Activated effector memory CD4-positive, alpha-beta T cell treated with anti-CD3 and anti-CD28 coated beads, Interleukin-2, amount 50 U/mL, for 16 hours (primary cell): ENCODE results near the gene ADNP2.

ENCODE experiments used
- DNase-seq: peaks from one replicate; pipeline ENCODE4 v3.0.0-alpha.2; 2020

Gene ADNP2

GRCh38 chr18:80106482-80107051 is 2.5 kb upstream of the ADNP2 start:
- DNase-seq = no peak

- no peak for DNase-seq
Measured at GRCh38 chr18:80107426-80107825, 1.6 kb upstream of the ADNP2 start.

GRCh38 chr18:80108121-80108536 is 933 bp upstream of the ADNP2 start:
- DNase-seq = peak; percentile 66

GRCh38 chr18:80109676-80110078 is 615 bp downstream of the ADNP2 start:
- no peak for DNase-seq

- no peak for DNase-seq
Measured at GRCh38 chr18:80112624-80113248, 3.7 kb downstream of the ADNP2 start.

- no peak for DNase-seq
Measured at GRCh38 chr18:80115035-80115434, 6.0 kb downstream of the ADNP2 start.

GRCh38 chr18:80119111-80119510 is 10.0 kb downstream of the ADNP2 start:
- DNase-seq = no peak

GRCh38 chr18:80120932-80121331 is 11.9 kb downstream of the ADNP2 start:
- DNase-seq = no peak

GRCh38 chr18:80124131-80124530 is 15.1 kb downstream of the ADNP2 start:
- DNase-seq = no peak

- DNase-seq = no peak
Measured at GRCh38 chr18:80126797-80127196, 17.7 kb downstream of the ADNP2 start.

- no peak for DNase-seq
Measured at GRCh38 chr18:80127635-80128034, 18.6 kb downstream of the ADNP2 start.

GRCh38 chr18:80129672-80130367 is 20.8 kb downstream of the ADNP2 start:
- no peak for DNase-seq

- no peak for DNase-seq
Measured at GRCh38 chr18:80130555-80130954, 21.5 kb downstream of the ADNP2 start.

- DNase-seq = no peak
Measured at GRCh38 chr18:80132180-80132812, 23.2 kb downstream of the ADNP2 start.

- no peak for DNase-seq
Measured at GRCh38 chr18:80133124-80133523, 24.1 kb downstream of the ADNP2 start.

GRCh38 chr18:80135136-80135535 is 26.1 kb downstream of the ADNP2 start:
- no peak for DNase-seq

GRCh38 chr18:80136679-80137078 is 27.6 kb downstream of the ADNP2 start:
- no peak for DNase-seq

- no peak for DNase-seq
Measured at GRCh38 chr18:80137137-80137536, 28.1 kb downstream of the ADNP2 start.

- no peak for DNase-seq
Measured at GRCh38 chr18:80137976-80138375, 28.9 kb downstream of the ADNP2 start.

- DNase-seq = no peak
Measured at GRCh38 chr18:80140455-80140985, 31.5 kb downstream of the ADNP2 start.

GRCh38 chr18:80143881-80144280 is 34.8 kb downstream of the ADNP2 start:
- DNase-seq = no peak

GRCh38 chr18:80145196-80145804 is 36.2 kb downstream of the ADNP2 start:
- no peak for DNase-seq

- DNase-seq = no peak
Measured at GRCh38 chr18:80147037-80147417, 38.0 kb downstream of the ADNP2 start.
